GM12875 (cell line): ENCODE results near the gene SDC3.

Source experiments
- H3K4me3 ChIP-seq: one replicate; pipeline ENCODE4 v1.5.1; 2011; ENCODE audit warnings: low read depth, low read length, control low read depth
- CTCF ChIP-seq: IDR thresholded peaks from 2 replicates; pipeline ENCODE4 v1.5.1; 2011; ENCODE audit warnings: low read depth, mild to moderate bottlenecking, control low read depth, inconsistent platforms, low read length, moderate library complexity, borderline replicate concordance; ENCODE audit not compliant: insufficient read depth

SDC3 gene

GRCh38 chr1:30914931-30915330 lies 6.4 kb upstream of the SDC3 start:
- no peak overlapping the region for H3K4me3 ChIP-seq
- TF ChIP-seq CTCF, result no peak

- no peak for TF ChIP-seq CTCF
- H3K4me3 ChIP-seq, result no peak overlapping the region
Measured at GRCh38 chr1:30914587-30914922, 6.0 kb upstream of the SDC3 start.

GRCh38 chr1:30912913-30913652 lies 4.5 kb upstream of the SDC3 start:
- no peak overlapping the region for H3K4me3 ChIP-seq
- no peak for TF ChIP-seq CTCF

- no peak for TF ChIP-seq CTCF
- no peak overlapping the region for H3K4me3 ChIP-seq
Measured at GRCh38 chr1:30912224-30912623, 3.7 kb upstream of the SDC3 start.

- H3K4me3 ChIP-seq, result no peak overlapping the region
- TF ChIP-seq CTCF, result peak; percentile 85
Measured at GRCh38 chr1:30911059-30911954, 2.7 kb upstream of the SDC3 start.

GRCh38 chr1:30909365-30910068 lies 959 bp upstream of the SDC3 start:
- TF ChIP-seq CTCF, result no peak
- no peak overlapping the region for H3K4me3 ChIP-seq

GRCh38 chr1:30908316-30908695 lies 252 bp downstream of the SDC3 start:
- no peak for TF ChIP-seq CTCF
- H3K4me3 ChIP-seq, result no peak overlapping the region
